Mucosa of descending colon (tissue), 3 donors: ENCODE data around the gene SLC25A19. TPM values are rescaled to one million over a fixed set of nuclear protein-coding genes. Genes with fewer than 3 reads are reported as not detected.
A peak's percentile ranks its signal among the peaks of the same experiment; 100 is the strongest.

Source experiments
- ATAC-seq: fragments of 200-7000 bp; cut with Tn5 transposase; one replicate; pipeline ENCODE4 v1.9.1; 2020; ENCODE audit warnings: mild to moderate bottlenecking, moderate library complexity
- DNase-seq, 3 donors: peaks; one replicate each; pipeline ENCODE4 v3.0.0-alpha.2; 2020
- H3K36me3 ChIP-seq: fragments of 200-600 bp; one replicate; pipeline ENCODE4 v1.8.0; 2021; ENCODE audit warnings: low read depth, mild to moderate bottlenecking
- H3K4me1 ChIP-seq: fragments of 200-600 bp; one replicate; pipeline ENCODE4 v1.8.0; 2021; ENCODE audit warnings: low read depth, mild to moderate bottlenecking
- H3K4me3 ChIP-seq: fragments of 200-600 bp; one replicate; pipeline ENCODE4 v1.8.0; 2021; ENCODE audit warnings: mild to moderate bottlenecking
- H3K9me3 ChIP-seq: fragments of 200-600 bp; one replicate; pipeline ENCODE4 v1.8.0; 2021; ENCODE audit warnings: mild to moderate bottlenecking
- CTCF ChIP-seq: fragments of 200-600 bp; IDR thresholded peaks from one replicate; pipeline ENCODE4 v1.8.0; 2022; ENCODE audit warnings: antibody characterized with exemption, mild to moderate bottlenecking
- intact Hi-C, 2 donors: fragments of 100-400 bp; cut with DNase I in 1 of 2; cut with micrococcal nuclease in 1 of 2; formaldehyde crosslinking; loops; one replicate each; pipeline versions ENCODE4 v1.11.0 to v1.11.1; 2022; cut with DNase I, micrococcal nuclease
- total RNA-seq, 3 donors: library from RNA; stranded (reverse); fragmentation: NEBNext Ultra II Directional in 2 of 3; extraction: Animal tissue kit (Norgen Biotek cat#: 25700) in 2 of 3; gene quantifications; one replicate each; pipeline versions ENCODE4 v1.2.1 to v1.2.4, GENCODE V29; 2021 to 2023
- donor health status: DM: no; HTN: no; CAD: no; lungs with moderate emphysema.
- donor health status: DM: no; HTN: no; CAD: no.
- donor health status: DM: no; HTN: yes; CAD: no.

The SLC25A19 gene
- total RNA-seq, 3 donors from 2014 or later: 15.5 to 20.0 (median 15.6) TPM

GRCh38 chr17:75238684-75239191 lies 50.5 kb downstream of the SLC25A19 start:
- no peaks in the 10 kb centered on the region for H3K4me1 ChIP-seq
- TF ChIP-seq CTCF: peak; percentile 82
- intact Hi-C loops: no loop called here
- no peak overlapping the region for H3K4me3 ChIP-seq
- DNase-seq (peak in 2 of 3 donors; percentile 52 to 59), ATAC-seq (peak; percentile 77)
- no peaks in the 10 kb centered on the region for H3K9me3 ChIP-seq
- H3K36me3 ChIP-seq: peaks cover 7% of the 10 kb centered on the region

- H3K4me1 ChIP-seq: no peaks in the 10 kb centered on the region
- H3K36me3 ChIP-seq: peaks cover 7% of the 10 kb centered on the region
- TF ChIP-seq CTCF: no peak
- H3K4me3 ChIP-seq: no peak overlapping the region
- ATAC-seq (no peak), DNase-seq (no peak)
- intact Hi-C loops: no loop called here
- no peaks in the 10 kb centered on the region for H3K9me3 ChIP-seq
Observed at GRCh38 chr17:75238020-75238580, 51.1 kb downstream of the SLC25A19 start.

GRCh38 chr17:75237100-75238014 lies 51.9 kb downstream of the SLC25A19 start:
- Histone ChIP-seq H3K9me3 (no peaks in the 10 kb centered on the region), H3K36me3 (peaks cover 7% of the 10 kb centered on the region), H3K4me3 (no peak overlapping the region), H3K4me1 (no peaks in the 10 kb centered on the region)
- TF ChIP-seq CTCF: no peak
- DNase-seq: no peak
- ATAC-seq: no peak
- intact Hi-C loops: no loop called here

- intact Hi-C loops: no loop called here
- H3K36me3 ChIP-seq: peaks cover 7% of the 10 kb centered on the region
Observed at GRCh38 chr17:75232786-75233185, 56.4 kb downstream of the SLC25A19 start.

More at GRCh38 chr17:75232786-75233185, 56.4 kb downstream of the SLC25A19 start:
- H3K9me3 ChIP-seq: no peaks in the 10 kb centered on the region
- no peak for ATAC-seq
- TF ChIP-seq CTCF: no peak
- no peak overlapping the region for H3K4me3 ChIP-seq
- DNase-seq: no peak
- peaks cover 10% of the 10 kb centered on the region for H3K4me1 ChIP-seq
